ENCODE measurements around the gene SCAPER. TPM values are rescaled to one million over a fixed set of nuclear protein-coding genes. Genes with fewer than 3 reads are reported as not detected.
"Not testable (repeated sequence)": the region's sequence is repeated elsewhere in the genome, so short reads cannot be mapped to it uniquely, and the experiment has no call there.

The SCAPER gene
- total RNA-seq, 2 donors from 2014 or later: 16.6 to 27.9 TPM

- DNase-seq: no peak
- intact Hi-C loops (cut with DNase I, micrococcal nuclease): no loop called here
- ATAC-seq: no peak
Measured at GRCh38 chr15:76309601-76310330, 595.4 kb downstream of the SCAPER start.

DNA sequence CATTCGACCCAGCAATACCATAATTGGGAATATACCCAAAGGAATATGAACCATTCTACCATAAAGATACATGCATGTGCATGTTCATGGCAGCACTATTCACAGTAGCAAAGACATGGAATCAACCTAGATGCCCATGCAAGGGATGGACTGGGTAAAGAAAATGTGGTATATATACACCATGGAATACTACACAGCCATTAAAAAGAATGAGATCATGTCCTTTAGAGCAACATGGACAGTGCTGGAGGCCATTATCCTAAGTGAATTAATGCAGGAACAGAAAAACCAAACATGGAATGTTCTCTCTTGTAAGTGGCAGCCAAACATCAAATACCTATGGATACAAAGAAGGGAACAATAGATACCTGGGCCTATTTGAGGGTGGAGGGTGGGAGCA lies 601.2 kb downstream of the SCAPER start:
- ATAC-seq (no peak), DNase-seq (no peak)
- intact Hi-C loops (cut with DNase I, micrococcal nuclease): no loop called here

- ATAC-seq: no peak
- DNase-seq: no peak
- intact Hi-C loops (cut with DNase I, micrococcal nuclease): no loop called here
Measured at GRCh38 chr15:76299786-76300185, 605.4 kb downstream of the SCAPER start.

GRCh38 chr15:76298986-76299385 lies 606.2 kb downstream of the SCAPER start:
- ATAC-seq (peak; percentile 95), DNase-seq (no peak)
- intact Hi-C loops (cut with DNase I, micrococcal nuclease): no loop called here

- intact Hi-C loops (cut with DNase I, micrococcal nuclease); DNase-seq; ATAC-seq: not testable (repeated sequence)
Measured at GRCh38 chr15:76297951-76298350, 607.2 kb downstream of the SCAPER start.

Small RNAs within 50 kb of the gene (microRNA-seq; reads per million reads assigned to microRNA genes)
- gene MIR3713: 0 reads per million in 2 donors

Other genes with a start within 250 kb of the SCAPER start
- 10 to 100 TPM; 28.8 to 30.0 TPM for gene RCN2, start 26.4 kb upstream of the SCAPER start, total RNA-seq
- gene PSTPIP1, start 89.8 kb upstream of the SCAPER start, total RNA-seq: 1 to 10 TPM; 1.6 to 7.2 TPM
- 100 to 1,000 TPM; 708 to 954 TPM for gene TSPAN3, start 165.8 kb upstream of the SCAPER start, total RNA-seq

Measured in left colon (tissue), 2 donors.